Spleen (tissue), 11 donors: ENCODE results near the gene PPP1R37. TPM values are rescaled to one million over a fixed set of nuclear protein-coding genes. Genes with fewer than 3 reads are reported as not detected.

Source experiments
- DNase-seq: peaks from one replicate; pipeline ENCODE4 v3.0.0-alpha.2; 2020
- H3K27ac ChIP-seq, 8 donors: fragments of 200-600 bp; sonication (generic) in 7 of 8; 1 replicate in 4 of 8; 2 replicates in 4 of 8; pipeline versions ENCODE4 v1.5.0 to v1.8.0; 2016 to 2021; ENCODE audit warnings: inconsistent platforms in 4 of 8, mild to moderate bottlenecking in 4 of 8, moderate library complexity in 1 of 8
- H3K27me3 ChIP-seq, 7 donors: fragments of 200-600 bp; sonication (generic) in 6 of 7; replicated peaks in 1 of 7; 1 replicate in 4 of 7; 2 replicates in 3 of 7; pipeline versions ENCODE4 v1.5.0 to v1.8.0; 2016 to 2021; ENCODE audit warnings: inconsistent platforms in 3 of 7, mild to moderate bottlenecking in 1 of 7
- H3K36me3 ChIP-seq, 6 donors: fragments of 200-600 bp; sonication (generic) in 5 of 6; 1 replicate in 4 of 6; 2 replicates in 2 of 6; pipeline versions ENCODE4 v1.5.0 to v1.8.0; 2016 to 2021; ENCODE audit warnings: inconsistent platforms in 2 of 6
- H3K4me1 ChIP-seq, 6 donors: fragments of 200-600 bp; sonication (generic) in 5 of 6; 1 replicate in 3 of 6; 2 replicates in 3 of 6; pipeline versions ENCODE4 v1.5.0 to v1.8.0; 2016 to 2021; ENCODE audit warnings: inconsistent platforms in 3 of 6
- H3K4me3 ChIP-seq, 8 donors: fragments of 200-600 bp; sonication (generic) in 7 of 8; 1 replicate in 4 of 8; 2 replicates in 4 of 8; pipeline versions ENCODE4 v1.5.0 to v1.8.0; 2016 to 2021; ENCODE audit warnings: inconsistent platforms in 4 of 8, mild to moderate bottlenecking in 4 of 8, moderate library complexity in 2 of 8
- H3K9me3 ChIP-seq, 8 donors: fragments of 200-600 bp; sonication (generic) in 7 of 8; 1 replicate in 4 of 8; 2 replicates in 4 of 8; pipeline versions ENCODE4 v1.5.0 to v1.8.0; 2016 to 2021; ENCODE audit warnings: inconsistent platforms in 4 of 8
- POLR2A ChIP-seq, 3 donors: fragments of 450-650 bp; IDR thresholded peaks; one replicate each; pipeline ENCODE4 v1.5.1; 2017; ENCODE audit warnings: antibody characterized with exemption in 3 of 3, mild to moderate bottlenecking in 1 of 3
- POLR2AphosphoS5 ChIP-seq, 3 donors: sonication (generic); formaldehyde crosslinking; IDR thresholded peaks; one replicate each; pipeline ENCODE4 v1.5.1; 2017; ENCODE audit warnings: antibody characterized with exemption in 3 of 3
- WGBS, 5 donors: extraction: QIAGEN DNeasy Blood & Tissue Kit in 3 of 5; methylation state at CpG; one replicate each; pipeline versions ENCODE4 v1.1.5 to v1.1.7; 2013 to 2018; 5-methylcytosine and 5-hydroxymethylcytosine counted together
- intact Hi-C: fragments of 100-400 bp; cut with DNase I; formaldehyde crosslinking; loops from one replicate; pipeline ENCODE4 v1.15.0; 2023; ENCODE audit warnings: low total_unique reads
- polyA plus RNA-seq, 3 donors: library from polyadenylated mRNA; stranded (reverse); fragments of 200-250 nt; gene quantifications; one replicate each; pipeline ENCODE4 v1.2.1, GENCODE V29; 2013
- total RNA-seq, 7 donors: library from RNA; depleted of rRNA in 3 of 7; stranded (reverse); fragments of >200 nt in 3 of 7; fragmentation: NEBNext Ultra II Directional in 4 of 7; extraction: Animal tissue kit (Norgen Biotek cat#: 25700) in 4 of 7; gene quantifications; one replicate each; pipeline versions ENCODE4 v1.1.0 to v1.2.1, GENCODE V29; 2016 to 2021
- TF ChIP-seq, protein P1 (sequence below), 11 experiments: fragments of 200-600 bp in 7 of 11; fragments of 450-650 bp in 4 of 11; sonication (generic) in 4 of 11; IDR thresholded peaks in 8 of 11; conservative IDR thresholded peaks in 3 of 11; 1 replicate in 7 of 11; 2 replicates in 4 of 11; pipeline versions ENCODE4 v1.4.0 to v1.8.0; 2016 to 2021; ENCODE audit warnings: antibody characterized with exemption in 11 of 11, inconsistent platforms in 4 of 11, mild to moderate bottlenecking in 1 of 11
- donor health status: healthy with polysubstance abuse.
- donor health status: DM: no; HTN: no; CAD: no; lungs with moderate emphysema.
- donor health status: DM: no; HTN: no; CAD: no.
- donor health status: Bipolar disorder and iron deficiency.
- donor health status: healthy.
- donor health status: DM: no; HTN: no; CAD: no.
- donor health status: DM: yes; HTN: yes; CAD: no.

PPP1R37 gene
- total and polyA plus RNA-seq, 10 donors = 14.3 to 36.7 (median 20.0) TPM

DNA sequence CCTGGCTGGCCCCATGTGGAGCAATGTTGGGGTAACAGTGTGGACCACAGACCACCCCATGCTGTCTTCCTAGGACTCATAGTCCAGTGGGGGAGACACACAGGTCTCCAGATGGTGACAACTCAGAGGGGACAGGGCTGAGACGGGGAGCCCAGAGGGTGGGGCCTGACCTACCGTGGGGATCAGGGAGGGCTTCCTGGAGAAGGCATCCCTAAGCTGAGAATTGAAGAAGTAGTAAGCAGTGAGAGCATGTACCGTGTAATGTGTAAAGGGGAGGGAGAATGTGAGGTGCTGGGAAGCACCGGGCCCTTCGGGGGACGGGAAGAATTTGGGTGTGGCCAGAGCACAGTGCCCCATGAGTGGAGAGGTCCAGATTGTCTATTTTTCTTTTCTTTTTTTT is 31.0 kb downstream of the PPP1R37 start:
- TF ChIP-seq, protein P1, sequence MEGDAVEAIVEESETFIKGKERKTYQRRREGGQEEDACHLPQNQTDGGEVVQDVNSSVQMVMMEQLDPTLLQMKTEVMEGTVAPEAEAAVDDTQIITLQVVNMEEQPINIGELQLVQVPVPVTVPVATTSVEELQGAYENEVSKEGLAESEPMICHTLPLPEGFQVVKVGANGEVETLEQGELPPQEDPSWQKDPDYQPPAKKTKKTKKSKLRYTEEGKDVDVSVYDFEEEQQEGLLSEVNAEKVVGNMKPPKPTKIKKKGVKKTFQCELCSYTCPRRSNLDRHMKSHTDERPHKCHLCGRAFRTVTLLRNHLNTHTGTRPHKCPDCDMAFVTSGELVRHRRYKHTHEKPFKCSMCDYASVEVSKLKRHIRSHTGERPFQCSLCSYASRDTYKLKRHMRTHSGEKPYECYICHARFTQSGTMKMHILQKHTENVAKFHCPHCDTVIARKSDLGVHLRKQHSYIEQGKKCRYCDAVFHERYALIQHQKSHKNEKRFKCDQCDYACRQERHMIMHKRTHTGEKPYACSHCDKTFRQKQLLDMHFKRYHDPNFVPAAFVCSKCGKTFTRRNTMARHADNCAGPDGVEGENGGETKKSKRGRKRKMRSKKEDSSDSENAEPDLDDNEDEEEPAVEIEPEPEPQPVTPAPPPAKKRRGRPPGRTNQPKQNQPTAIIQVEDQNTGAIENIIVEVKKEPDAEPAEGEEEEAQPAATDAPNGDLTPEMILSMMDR (IDR thresholded peaks at IDR 0.05 in 8 of 11, conservative IDR thresholded peaks at IDR 0.05 in 3 of 11) = no peak
- no peak for TF ChIP-seq POLR2A (IDR thresholded peaks at IDR 0.05)
- TF ChIP-seq POLR2AphosphoS5 (IDR thresholded peaks at IDR 0.05) = no peak
- H3K27me3 ChIP-seq = no peaks in the 10 kb centered on the region
- no peaks in the 10 kb centered on the region for H3K9me3 ChIP-seq
- WGBS, 5 donors = 87 to 96% (median 90%) methylated on average over 6 of the region's 6 CpGs
- H3K36me3 ChIP-seq = peaks cover 0 to 8% (median 0%) of the 10 kb centered on the region in 6 donors
- DNase-seq = no peak
- no peak overlapping the region for H3K27ac ChIP-seq
- intact Hi-C loops = no loop called here
- H3K4me3 ChIP-seq = no peak overlapping the region
- peaks cover 8 to 51% (median 39%) of the 10 kb centered on the region in 6 donors for H3K4me1 ChIP-seq

DNA sequence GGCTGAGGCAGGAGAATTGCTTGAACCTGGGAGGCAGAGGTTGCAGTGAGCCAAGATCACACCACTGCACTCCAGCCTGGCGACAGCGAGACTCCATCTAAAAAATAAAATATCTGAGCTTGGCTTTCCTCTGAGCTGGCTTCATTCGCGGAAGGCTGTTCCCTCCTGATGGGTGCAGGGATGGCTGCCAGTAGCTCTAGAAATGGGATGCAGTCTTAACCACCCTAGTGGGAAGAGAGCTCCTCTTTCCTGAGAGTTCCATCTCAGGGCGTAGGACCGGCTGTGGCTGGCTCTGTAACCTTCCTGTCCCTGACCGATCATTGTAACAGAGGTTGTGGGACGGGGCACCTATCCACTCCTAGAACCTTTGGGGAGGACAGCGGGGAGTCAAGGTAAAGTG is 32.4 kb downstream of the PPP1R37 start:
- Histone ChIP-seq H3K4me3 (no peak overlapping the region), H3K27me3 (no peaks in the 10 kb centered on the region), H3K36me3 (peaks cover 0 to 8% (median 0%) of the 10 kb centered on the region in 6 donors), H3K9me3 (no peaks in the 10 kb centered on the region), H3K4me1 (peaks cover 7 to 39% (median 31%) of the 10 kb centered on the region in 6 donors), H3K27ac (no peak overlapping the region)
- TF ChIP-seq, protein P1 (IDR thresholded peaks at IDR 0.05 in 8 of 11, conservative IDR thresholded peaks at IDR 0.05 in 3 of 11) = no peak
- no peak for TF ChIP-seq POLR2A (IDR thresholded peaks at IDR 0.05)
- TF ChIP-seq POLR2AphosphoS5 (IDR thresholded peaks at IDR 0.05) = no peak
- no peak for DNase-seq
- intact Hi-C loops = no loop called here
- whole genome bisulfite sequencing, 5 donors = 84 to 94% (median 90%) methylated on average over 9 of the region's 9 CpGs

DNA sequence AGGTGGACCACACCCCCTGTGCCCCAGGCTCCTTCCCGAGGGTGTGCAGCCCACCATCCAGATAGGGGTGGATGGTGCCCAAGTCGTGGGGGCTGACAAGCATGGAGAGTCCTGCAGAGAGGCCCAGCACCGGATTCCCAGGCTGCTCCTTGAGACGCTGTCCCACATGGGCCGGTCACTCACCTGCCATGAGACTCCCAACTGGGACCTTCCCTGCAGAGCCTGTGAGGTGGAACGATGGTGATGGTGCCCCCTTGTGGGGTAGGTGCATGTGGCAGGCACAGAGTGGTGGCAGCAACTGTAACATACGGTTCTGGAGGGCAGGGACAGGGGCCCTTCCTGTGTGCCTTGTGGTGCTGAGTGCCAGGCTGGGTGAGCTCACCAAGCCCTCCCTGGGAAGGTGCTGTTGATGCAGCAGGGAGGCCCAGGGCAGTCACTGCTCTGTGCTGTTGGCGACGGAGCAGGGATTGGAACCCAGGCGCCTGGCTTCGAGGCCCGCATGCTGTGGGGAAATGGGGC is 33.1 kb downstream of the PPP1R37 start:
- peak; percentile 83 for DNase-seq
- intact Hi-C loops = no loop called here
- Histone ChIP-seq H3K36me3 (peaks cover 0 to 8% (median 0%) of the 10 kb centered on the region in 6 donors), H3K27me3 (no peaks in the 10 kb centered on the region), H3K4me3 (no peak overlapping the region), H3K9me3 (no peaks in the 10 kb centered on the region), H3K27ac (no peak overlapping the region), H3K4me1 (peaks cover 6 to 34% (median 28%) of the 10 kb centered on the region in 6 donors)
- 55 to 100% (median 61%) methylated on average over 2 to 12 of the region's 12 CpGs for WGBS, 5 donors
- TF ChIP-seq POLR2AphosphoS5 (IDR thresholded peaks at IDR 0.05) (peak; percentile 30 to 42 (median 35)), POLR2A (IDR thresholded peaks at IDR 0.05) (no peak)
- TF ChIP-seq, protein P1 (IDR thresholded peaks at IDR 0.05 in 8 of 11, conservative IDR thresholded peaks at IDR 0.05 in 3 of 11) = peak; percentile 68 to 87 (median 75)

DNA sequence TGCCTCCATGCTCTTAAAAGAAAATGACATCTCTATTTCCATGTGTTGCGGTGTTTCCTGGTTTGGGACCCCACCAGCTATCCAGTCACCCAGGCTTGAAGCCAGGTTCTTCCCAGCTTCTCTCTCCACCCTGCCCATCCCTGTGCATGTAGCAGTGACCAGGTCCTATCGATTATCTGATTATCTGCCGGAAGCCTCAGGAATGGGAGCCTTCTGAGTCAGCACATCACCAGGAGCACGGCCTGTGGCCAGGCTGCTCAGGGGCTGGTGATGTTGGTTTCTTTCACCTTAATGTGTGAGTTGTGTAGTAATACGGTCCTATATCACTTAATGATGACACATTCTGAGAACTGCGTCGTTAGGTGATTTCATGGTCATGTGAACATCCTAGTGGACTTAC is 33.7 kb downstream of the PPP1R37 start:
- intact Hi-C loops = no loop called here
- Histone ChIP-seq H3K4me1 (peaks cover 3 to 33% (median 22%) of the 10 kb centered on the region in 6 donors), H3K27me3 (no peaks in the 10 kb centered on the region), H3K36me3 (peaks cover 0 to 8% (median 0%) of the 10 kb centered on the region in 6 donors), H3K4me3 (no peak overlapping the region), H3K27ac (no peak overlapping the region), H3K9me3 (no peaks in the 10 kb centered on the region)
- WGBS, 5 donors = 88 to 97% (median 89%) methylated on average over 7 of the region's 7 CpGs
- DNase-seq = no peak
- TF ChIP-seq, protein P1 (IDR thresholded peaks at IDR 0.05 in 8 of 11, conservative IDR thresholded peaks at IDR 0.05 in 3 of 11) = no peak
- TF ChIP-seq POLR2A (IDR thresholded peaks at IDR 0.05) (no peak), POLR2AphosphoS5 (IDR thresholded peaks at IDR 0.05) (no peak)
